Calu3 (cell line): ENCODE results near the gene NDRG2. TPM values are rescaled to one million over a fixed set of nuclear protein-coding genes. Genes with fewer than 3 reads are reported as not detected.
A peak's percentile ranks its signal among the peaks of the same experiment; 100 is the strongest.

Experiments used
- BruUV-seq: library from RNA; stranded (reverse); fragments of 400-500 nt; replicated peaks from 2 replicates; lab custom pipeline; 2021; lab: Mats Ljungman, UMichigan
- CTCF ChIA-PET: fragments of 300-600 bp; sonication (Branson Sonifier 250); formaldehyde crosslinking; loops from one replicate; lab custom pipeline; 2022; ENCODE audit warnings: antibody characterized with exemption; lab: Charles Lee
- DNase-seq: peaks from one replicate; pipeline ENCODE4 v3.0.0; 2022
- H3K27ac Mint-ChIP-seq: one replicate; pipeline ENCODE4 v1.8.0; 2022; ENCODE audit warnings: mixed read lengths; ENCODE audit not compliant: unreplicated experiment
- H3K27me3 Mint-ChIP-seq: one replicate; pipeline ENCODE4 v1.8.0; 2022; ENCODE audit warnings: mixed read lengths; ENCODE audit not compliant: unreplicated experiment
- H3K36me3 Mint-ChIP-seq: one replicate; pipeline ENCODE4 v1.8.0; 2022; ENCODE audit warnings: mild to moderate bottlenecking, moderate library complexity, mixed read lengths; ENCODE audit not compliant: insufficient read depth, unreplicated experiment
- H3K4me1 Mint-ChIP-seq: one replicate; pipeline ENCODE4 v1.8.0; 2022; ENCODE audit warnings: mild to moderate bottlenecking, low read depth, mixed read lengths; ENCODE audit not compliant: unreplicated experiment
- H3K4me3 Mint-ChIP-seq: one replicate; pipeline ENCODE4 v1.8.0; 2022; ENCODE audit warnings: mild to moderate bottlenecking, low read depth, moderate library complexity, mixed read lengths; ENCODE audit not compliant: unreplicated experiment
- H3K9me3 Mint-ChIP-seq: one replicate; pipeline ENCODE4 v1.8.0; 2022; ENCODE audit warnings: low read depth, mixed read lengths; ENCODE audit not compliant: unreplicated experiment
- intact Hi-C: fragments of 100-400 bp; cut with micrococcal nuclease; formaldehyde crosslinking; loops from one replicate; pipeline ENCODE4 v1.10.0; 2022; ENCODE audit not compliant: unreplicated experiment
- total RNA-seq: library from RNA; stranded (reverse); gene quantifications from 2 replicates; pipeline ENCODE4 v1.2.3, GENCODE V29; 2022
- TF ChIP-seq, protein P1 (sequence below): fragments of 200-600 bp; IDR thresholded peaks from one replicate; pipeline ENCODE4 v1.8.0; 2022; ENCODE audit warnings: antibody characterized with exemption; ENCODE audit not compliant: unreplicated experiment

Gene NDRG2
- total RNA-seq, 1 experiment from 2014 or later, result 10.8 TPM

DNA sequence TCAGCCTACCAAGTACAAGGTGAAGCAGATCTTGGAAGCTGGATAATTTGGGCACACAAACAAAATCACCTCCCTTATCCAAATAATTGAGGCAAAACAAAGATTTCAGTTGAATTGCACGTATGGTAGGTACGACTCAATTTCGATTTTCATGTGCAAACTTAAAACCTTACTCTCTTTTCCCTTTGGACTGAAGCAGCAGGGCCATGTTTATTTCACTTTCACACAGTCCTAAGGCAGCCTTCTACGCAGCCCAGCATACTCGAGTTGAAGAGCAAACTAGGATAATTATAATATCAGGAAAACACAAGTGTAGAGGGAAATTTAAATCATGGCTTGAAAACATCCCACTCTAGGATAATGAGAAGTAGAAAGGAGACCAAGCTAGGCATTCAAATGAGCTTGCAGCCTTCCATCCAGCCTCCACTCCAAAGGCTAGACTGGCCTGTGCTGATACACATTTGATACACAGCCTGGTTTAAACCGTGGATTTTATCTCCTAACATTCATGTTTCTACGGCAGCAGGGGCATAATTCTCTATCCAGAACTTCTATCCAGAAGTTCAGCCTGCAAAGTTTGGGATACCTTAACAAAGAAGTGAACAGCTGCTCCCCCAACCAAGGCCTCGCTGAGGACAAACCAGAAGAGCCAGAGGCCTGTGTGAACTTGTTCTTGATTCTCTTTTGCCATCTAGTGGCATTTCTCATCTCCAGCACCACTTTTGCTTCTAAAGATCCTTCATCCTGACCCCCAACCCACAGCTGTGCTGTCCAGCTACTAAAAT, 14.9 kb upstream of the NDRG2 start:
- Mint-ChIP-seq H3K27me3 (peaks cover 70% of the 10 kb centered on the region), H3K9me3 (no peaks in the 10 kb centered on the region), H3K4me3 (no peak overlapping the region), H3K36me3 (no peaks in the 10 kb centered on the region), H3K27ac (no peak overlapping the region), H3K4me1 (peaks cover 36% of the 10 kb centered on the region)
- CTCF ChIA-PET, result interaction anchor here (0.7 to 6.7 kb wide), 11 partner anchors 15 to 182 kb away, joined by 3 to 93 read pairs (median 4); partner anchors contain the start of genes ARHGEF40 and NDRG2
- DNase-seq, result peak; percentile 37
- intact Hi-C loops, result loop anchor here (1.0 to 10.0 kb wide), 3 partner anchors 25 to 185 kb away; no protein-coding TSS in a partner anchor
- TF ChIP-seq, protein P1, sequence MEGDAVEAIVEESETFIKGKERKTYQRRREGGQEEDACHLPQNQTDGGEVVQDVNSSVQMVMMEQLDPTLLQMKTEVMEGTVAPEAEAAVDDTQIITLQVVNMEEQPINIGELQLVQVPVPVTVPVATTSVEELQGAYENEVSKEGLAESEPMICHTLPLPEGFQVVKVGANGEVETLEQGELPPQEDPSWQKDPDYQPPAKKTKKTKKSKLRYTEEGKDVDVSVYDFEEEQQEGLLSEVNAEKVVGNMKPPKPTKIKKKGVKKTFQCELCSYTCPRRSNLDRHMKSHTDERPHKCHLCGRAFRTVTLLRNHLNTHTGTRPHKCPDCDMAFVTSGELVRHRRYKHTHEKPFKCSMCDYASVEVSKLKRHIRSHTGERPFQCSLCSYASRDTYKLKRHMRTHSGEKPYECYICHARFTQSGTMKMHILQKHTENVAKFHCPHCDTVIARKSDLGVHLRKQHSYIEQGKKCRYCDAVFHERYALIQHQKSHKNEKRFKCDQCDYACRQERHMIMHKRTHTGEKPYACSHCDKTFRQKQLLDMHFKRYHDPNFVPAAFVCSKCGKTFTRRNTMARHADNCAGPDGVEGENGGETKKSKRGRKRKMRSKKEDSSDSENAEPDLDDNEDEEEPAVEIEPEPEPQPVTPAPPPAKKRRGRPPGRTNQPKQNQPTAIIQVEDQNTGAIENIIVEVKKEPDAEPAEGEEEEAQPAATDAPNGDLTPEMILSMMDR, result peak; percentile 44
- BruUV-seq, result no TSS peak

DNA sequence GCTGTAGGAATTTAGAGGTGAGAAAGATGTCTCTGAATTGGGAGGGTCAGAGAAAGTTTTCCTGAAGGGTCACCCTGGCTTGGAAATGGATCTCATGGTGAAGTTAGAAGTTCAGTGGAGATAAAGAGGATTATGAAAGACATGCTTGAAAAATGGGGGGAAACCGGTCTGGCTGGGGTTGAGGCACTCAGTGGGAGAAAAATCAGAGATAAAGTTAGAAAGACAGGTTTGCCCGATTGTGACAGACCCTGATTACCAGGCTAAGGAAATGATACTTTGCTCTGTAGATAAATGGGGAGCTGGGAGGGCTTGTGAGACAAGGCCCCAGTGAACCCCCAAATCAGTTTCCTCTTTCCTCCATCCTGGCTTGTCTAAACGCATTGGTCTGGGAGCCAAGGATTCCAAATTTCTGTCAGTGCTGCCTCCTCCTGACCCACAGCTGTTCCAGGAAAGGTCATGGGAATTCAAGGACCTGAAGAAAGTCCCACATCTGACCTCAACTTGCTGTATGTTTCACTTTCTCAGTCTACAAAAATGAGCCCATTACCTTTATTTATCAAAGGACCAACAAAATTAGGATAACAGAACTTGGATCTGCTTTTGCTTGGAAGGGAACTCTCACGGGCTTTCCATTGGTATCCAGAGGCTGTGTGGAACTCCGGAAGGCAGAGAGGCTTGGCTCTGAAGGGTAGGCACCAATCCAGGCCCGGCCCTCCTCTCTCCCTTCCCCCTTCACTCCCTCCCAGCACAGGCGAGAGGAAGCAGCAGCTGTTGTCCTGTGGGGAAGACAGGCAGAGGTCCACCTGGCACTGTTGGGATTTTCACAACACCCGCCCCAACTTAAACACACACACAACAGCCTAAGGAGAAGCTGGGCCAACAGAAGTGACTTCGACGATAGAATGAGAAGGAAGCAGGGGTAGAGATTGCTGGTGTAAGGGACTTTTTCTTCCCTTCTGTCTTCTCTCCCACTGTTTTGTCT, 13.9 kb upstream of the NDRG2 start:
- H3K4me3 Mint-ChIP-seq, result no peak overlapping the region
- no peaks in the 10 kb centered on the region for H3K9me3 Mint-ChIP-seq
- H3K4me1 Mint-ChIP-seq, result peaks cover 28% of the 10 kb centered on the region
- peaks cover 70% of the 10 kb centered on the region for H3K27me3 Mint-ChIP-seq
- CTCF ChIA-PET, result interaction anchor here (1.6 to 6.7 kb wide), 3 partner anchors 14 to 68 kb away, joined by 4 to 93 read pairs (median 5); partner anchors contain the start of gene NDRG2
- intact Hi-C loops, result no loop called here
- no peaks in the 10 kb centered on the region for H3K36me3 Mint-ChIP-seq
- no peak for DNase-seq
- TF ChIP-seq, protein P1, result no peak
- BruUV-seq, result no TSS peak
- H3K27ac Mint-ChIP-seq, result no peak overlapping the region

DNA sequence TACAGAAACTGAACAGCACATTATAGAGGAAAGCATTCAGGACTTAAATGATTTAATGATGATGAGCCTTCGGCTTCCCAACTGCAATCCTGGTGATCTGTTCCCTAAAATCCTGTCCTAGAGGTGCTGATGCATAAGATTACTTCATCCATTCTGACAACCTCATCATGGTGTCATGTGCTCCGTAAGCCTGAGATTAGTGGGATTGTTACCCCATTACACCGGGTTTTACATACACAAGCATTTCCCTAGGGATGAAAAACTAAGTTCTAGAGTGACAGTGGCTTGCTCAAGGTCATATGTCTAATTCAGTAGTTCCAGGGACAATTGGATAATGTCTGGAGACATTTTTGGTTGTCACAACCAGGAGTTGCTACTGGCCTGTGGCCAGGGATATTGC, 12.3 kb upstream of the NDRG2 start:
- no TSS peak for BruUV-seq
- H3K27ac Mint-ChIP-seq, result no peak overlapping the region
- no peaks in the 10 kb centered on the region for H3K36me3 Mint-ChIP-seq
- intact Hi-C loops, result no loop called here
- CTCF ChIA-PET, result interaction anchor here (1.6 kb wide), 1 partner anchor 22 kb away, joined by 6 read pairs; no protein-coding TSS in a partner anchor
- H3K27me3 Mint-ChIP-seq, result peaks cover 70% of the 10 kb centered on the region
- H3K4me3 Mint-ChIP-seq, result no peak overlapping the region
- TF ChIP-seq, protein P1, result no peak
- H3K9me3 Mint-ChIP-seq, result no peaks in the 10 kb centered on the region
- peaks cover 19% of the 10 kb centered on the region for H3K4me1 Mint-ChIP-seq
- no peak for DNase-seq

DNA sequence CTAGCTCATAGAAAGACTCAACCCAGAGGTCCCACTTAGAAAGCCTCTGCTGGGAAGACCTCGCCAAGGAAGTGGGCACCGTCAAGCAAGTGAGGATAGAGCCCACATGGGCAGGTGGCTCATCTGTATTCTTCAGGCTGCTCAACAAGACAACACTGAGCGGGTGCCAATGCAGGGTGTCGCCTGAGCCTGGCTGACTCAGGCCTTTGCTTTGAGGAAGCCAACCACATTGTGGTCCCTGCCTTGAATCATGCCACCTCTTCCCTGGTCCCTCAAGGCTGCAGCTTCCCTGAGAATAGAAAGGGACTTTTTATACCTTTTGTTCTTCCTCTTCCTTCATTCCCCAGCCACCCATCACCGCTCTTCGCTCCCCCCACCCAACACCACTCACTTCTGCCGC, 11.9 kb upstream of the NDRG2 start:
- intact Hi-C loops, result no loop called here
- BruUV-seq, result no TSS peak
- H3K36me3 Mint-ChIP-seq, result no peaks in the 10 kb centered on the region
- H3K27ac Mint-ChIP-seq, result no peak overlapping the region
- no peaks in the 10 kb centered on the region for H3K9me3 Mint-ChIP-seq
- peaks cover 70% of the 10 kb centered on the region for H3K27me3 Mint-ChIP-seq
- DNase-seq, result no peak
- peaks cover 15% of the 10 kb centered on the region for H3K4me1 Mint-ChIP-seq
- no peak overlapping the region for H3K4me3 Mint-ChIP-seq
- CTCF ChIA-PET, result interaction anchor here (1.6 kb wide), 1 partner anchor 22 kb away, joined by 6 read pairs; no protein-coding TSS in a partner anchor
- TF ChIP-seq, protein P1, result no peak
